Measurements from ENCODE around the gene KMT5B. TPM values are rescaled to one million over a fixed set of nuclear protein-coding genes. Genes with fewer than 3 reads are reported as not detected.

The KMT5B gene
- total and polyA plus RNA-seq, 9 donors, result 25.5 to 59.1 (median 50.4) TPM

DNA sequence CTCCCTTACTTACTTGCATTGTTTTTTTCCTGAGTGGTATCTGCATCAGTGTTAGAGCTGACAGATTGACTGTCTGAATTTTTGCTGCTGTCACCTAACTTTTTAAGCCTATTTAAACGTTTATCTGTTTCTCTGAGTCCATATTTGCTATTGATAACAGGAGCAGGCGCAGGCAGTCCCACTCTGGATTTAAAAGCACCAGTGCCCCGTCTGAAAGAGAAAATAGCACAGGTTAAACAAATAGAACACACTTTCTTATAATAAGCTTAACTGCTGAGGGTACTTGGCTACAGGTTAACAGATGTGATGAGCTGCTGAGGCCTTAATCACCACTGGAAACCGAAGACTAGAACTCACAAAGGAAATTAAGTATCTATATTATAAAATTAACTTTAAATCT is 46.1 kb downstream of the KMT5B start:
- intact Hi-C loops (cut with DNase I), result no loop called here
- Histone ChIP-seq H3K27me3 (no peaks in the 10 kb centered on the region), H3K27ac (no peak overlapping the region), H3K4me3 (no peak overlapping the region), H3K36me3 (no peaks in the 10 kb centered on the region), H3K4me1 (ENCODE audit: insufficient read depth) (no peaks in the 10 kb centered on the region), H3K9me3 (no peaks in the 10 kb centered on the region)
- TF ChIP-seq POLR2A (IDR thresholded peaks at IDR 0.05) (no peak), EP300 (IDR thresholded peaks at IDR 0.05) (no peak)
- TF ChIP-seq, protein P1, sequence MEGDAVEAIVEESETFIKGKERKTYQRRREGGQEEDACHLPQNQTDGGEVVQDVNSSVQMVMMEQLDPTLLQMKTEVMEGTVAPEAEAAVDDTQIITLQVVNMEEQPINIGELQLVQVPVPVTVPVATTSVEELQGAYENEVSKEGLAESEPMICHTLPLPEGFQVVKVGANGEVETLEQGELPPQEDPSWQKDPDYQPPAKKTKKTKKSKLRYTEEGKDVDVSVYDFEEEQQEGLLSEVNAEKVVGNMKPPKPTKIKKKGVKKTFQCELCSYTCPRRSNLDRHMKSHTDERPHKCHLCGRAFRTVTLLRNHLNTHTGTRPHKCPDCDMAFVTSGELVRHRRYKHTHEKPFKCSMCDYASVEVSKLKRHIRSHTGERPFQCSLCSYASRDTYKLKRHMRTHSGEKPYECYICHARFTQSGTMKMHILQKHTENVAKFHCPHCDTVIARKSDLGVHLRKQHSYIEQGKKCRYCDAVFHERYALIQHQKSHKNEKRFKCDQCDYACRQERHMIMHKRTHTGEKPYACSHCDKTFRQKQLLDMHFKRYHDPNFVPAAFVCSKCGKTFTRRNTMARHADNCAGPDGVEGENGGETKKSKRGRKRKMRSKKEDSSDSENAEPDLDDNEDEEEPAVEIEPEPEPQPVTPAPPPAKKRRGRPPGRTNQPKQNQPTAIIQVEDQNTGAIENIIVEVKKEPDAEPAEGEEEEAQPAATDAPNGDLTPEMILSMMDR (IDR thresholded peaks at IDR 0.05), result no peak
- DNase-seq, result no peak
- WGBS, 3 donors, result 52 to 58% (median 56%) methylated on average over 4 of the region's 4 CpGs

DNA sequence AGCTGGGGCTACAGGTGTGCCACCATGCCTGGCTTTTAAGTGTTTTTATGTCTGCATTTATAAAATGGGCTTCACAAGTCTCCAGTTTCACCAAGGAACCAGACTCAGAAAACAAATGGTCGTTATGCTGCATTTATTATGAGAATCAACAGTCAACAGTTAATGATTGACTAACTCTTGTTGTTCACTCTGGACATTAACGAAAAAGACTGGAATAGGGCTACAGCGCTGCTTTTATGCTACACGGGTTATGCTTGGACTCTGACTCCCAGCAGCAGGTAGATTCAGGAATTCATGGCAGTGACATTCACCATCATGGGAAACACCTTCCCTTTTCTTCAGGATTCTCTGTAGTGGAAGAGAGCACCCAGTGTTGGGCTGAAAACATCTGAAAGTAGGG is 47.5 kb downstream of the KMT5B start:
- no peaks in the 10 kb centered on the region for H3K27me3 ChIP-seq
- H3K36me3 ChIP-seq, result no peaks in the 10 kb centered on the region
- intact Hi-C loops (cut with DNase I), result no loop called here
- no peak for DNase-seq
- no peak overlapping the region for H3K27ac ChIP-seq
- H3K4me1 ChIP-seq (ENCODE audit: insufficient read depth), result no peaks in the 10 kb centered on the region
- no peaks in the 10 kb centered on the region for H3K9me3 ChIP-seq
- no peak for TF ChIP-seq POLR2A (IDR thresholded peaks at IDR 0.05)
- TF ChIP-seq EP300 (IDR thresholded peaks at IDR 0.05), result no peak
- TF ChIP-seq, protein P1 (IDR thresholded peaks at IDR 0.05), result no peak
- no peak overlapping the region for H3K4me3 ChIP-seq
- WGBS, 3 donors, result 81 to 87% (median 83%) methylated on average over 4 of the region's 4 CpGs

DNA sequence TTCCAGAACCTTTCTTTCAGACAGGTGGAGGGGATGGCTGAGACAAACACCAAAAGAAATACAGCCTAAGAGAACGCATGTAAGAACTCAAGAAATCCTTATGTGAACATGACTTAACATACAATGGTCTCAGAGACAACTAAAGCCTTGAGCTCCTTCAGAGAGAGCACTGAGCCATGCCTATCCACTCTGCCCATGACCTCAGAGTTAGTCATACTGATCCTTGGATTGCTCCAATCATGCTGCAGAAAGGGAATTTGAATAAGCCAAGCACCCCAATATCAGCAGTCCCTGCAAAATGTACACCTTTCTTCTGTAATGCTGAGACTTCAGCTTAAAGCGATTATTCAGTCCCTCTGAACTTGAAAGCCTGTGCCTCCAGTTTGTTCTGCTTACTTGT is 48.7 kb downstream of the KMT5B start:
- no peaks in the 10 kb centered on the region for H3K9me3 ChIP-seq
- H3K4me3 ChIP-seq, result no peak overlapping the region
- no peak overlapping the region for H3K27ac ChIP-seq
- TF ChIP-seq, protein P1 (IDR thresholded peaks at IDR 0.05), result no peak
- TF ChIP-seq POLR2A (IDR thresholded peaks at IDR 0.05) (no peak), EP300 (IDR thresholded peaks at IDR 0.05) (no peak)
- intact Hi-C loops (cut with DNase I), result no loop called here
- 89 to 99% (median 95%) methylated on average over 2 of the region's 2 CpGs for WGBS, 3 donors
- H3K27me3 ChIP-seq, result no peaks in the 10 kb centered on the region
- no peak for DNase-seq
- H3K4me1 ChIP-seq (ENCODE audit: insufficient read depth), result no peaks in the 10 kb centered on the region
- no peaks in the 10 kb centered on the region for H3K36me3 ChIP-seq

DNA sequence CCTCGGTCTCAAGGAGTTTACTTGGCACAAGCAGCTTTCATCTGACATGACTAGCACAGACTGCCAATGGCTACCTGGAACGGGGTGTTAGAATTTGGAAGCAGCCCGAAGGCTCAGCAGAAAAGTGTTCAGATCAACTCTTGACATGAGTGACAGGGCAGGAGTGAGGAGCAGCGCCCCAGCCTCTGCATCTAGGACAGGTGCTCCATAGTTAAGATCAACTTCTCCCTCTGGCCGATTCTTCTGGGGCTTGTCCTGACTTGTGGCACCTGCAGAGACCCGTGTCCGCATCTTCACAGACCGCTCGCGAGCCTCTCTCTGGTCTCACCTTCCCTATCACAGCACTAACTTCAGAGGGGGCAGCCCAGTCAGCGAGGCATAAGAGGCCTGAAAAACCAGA is 49.4 kb downstream of the KMT5B start:
- no peaks in the 10 kb centered on the region for H3K4me1 ChIP-seq (ENCODE audit: insufficient read depth)
- no peak overlapping the region for H3K27ac ChIP-seq
- no peak overlapping the region for H3K4me3 ChIP-seq
- 85 to 94% (median 89%) methylated on average over 11 of the region's 11 CpGs for WGBS, 3 donors
- no peaks in the 10 kb centered on the region for H3K36me3 ChIP-seq
- DNase-seq, result no peak
- no peaks in the 10 kb centered on the region for H3K27me3 ChIP-seq
- H3K9me3 ChIP-seq, result no peaks in the 10 kb centered on the region
- TF ChIP-seq EP300 (IDR thresholded peaks at IDR 0.05), result no peak
- no peak for TF ChIP-seq POLR2A (IDR thresholded peaks at IDR 0.05)
- TF ChIP-seq, protein P1 (IDR thresholded peaks at IDR 0.05), result no peak
- intact Hi-C loops (cut with DNase I), result no loop called here

All from ovary (tissue), 9 donors.